HCT116 (cell line): ENCODE measurements around the gene PLCB1. TPM values are rescaled to one million over a fixed set of nuclear protein-coding genes. Genes with fewer than 3 reads are reported as not detected.

Experiments
- ATAC-seq: fragments of 200-7000 bp; cut with Tn5 transposase; 2 replicates; pipeline ENCODE4 v1.9.1; 2020; ENCODE audit warnings: mild to moderate bottlenecking, moderate library complexity
- BruUV-seq: library from RNA; stranded (reverse); fragments of 400-500 nt; replicated peaks from 2 replicates; lab custom pipeline; 2021; lab: Mats Ljungman, UMichigan
- CTCF ChIA-PET: fragments of 300-600 bp; sonication (Branson Sonifier 250); formaldehyde crosslinking; loops from one replicate; lab custom pipeline; 2021; ENCODE audit warnings: antibody characterized with exemption; lab: Charles Lee
- POLR2A ChIA-PET: fragments of 300-600, 350-600 bp; sonication (Branson Sonifier 250); formaldehyde crosslinking; loops from one replicate; lab custom pipeline; 2021; ENCODE audit warnings: antibody characterized with exemption; lab: Charles Lee
- RAD21 ChIA-PET, 2 experiments: fragments of 300-600 bp; sonication (Branson Sonifier 250); formaldehyde crosslinking; loops; one replicate each; lab custom pipeline; 2023; ENCODE audit warnings: low total read pairs in 2 of 2; ENCODE audit not compliant: uncharacterized antibody in 2 of 2, unreplicated experiment in 2 of 2, low non-redundant PET in 1 of 2; lab: Charles Lee
- DNase-seq: peaks from one replicate; pipeline ENCODE4 v3.0.0-alpha.2; 2010; ENCODE audit warnings: low read depth, low spot score
- H2AFZ ChIP-seq: fragments of 200-600 bp; shearing (Covaris generic), sonication (generic); 2 replicates; pipeline ENCODE4 v1.6.1; 2017; ENCODE audit warnings: low read depth, mixed run types, mixed read lengths, antibody characterized with exemption, low read length; ENCODE audit not compliant: poor library complexity, severe bottlenecking
- H3K27ac ChIP-seq: 2 replicates; pipeline ENCODE4 v1.5.1; 2012; ENCODE audit warnings: low read depth, low read length
- H3K27me3 ChIP-seq: fragments of 200-600 bp; sonication (generic); 2 replicates; pipeline ENCODE4 v1.6.1; 2016; ENCODE audit warnings: mixed run types, low read length, mixed read lengths; ENCODE audit not compliant: insufficient read depth
- H3K36me3 ChIP-seq, 2 experiments: fragments of 200-500 bp in 1 of 2; fragments of 200-600 bp in 1 of 2; sonication (Bioruptor generic) in 1 of 2; sonication (generic) in 1 of 2; 2 replicates each; pipeline versions ENCODE4 v1.5.1 to v1.6.1; 2014 to 2016; ENCODE audit warnings: low read length in 2 of 2, inconsistent platforms in 1 of 2, mixed read lengths in 1 of 2, mixed run types in 1 of 2; ENCODE audit not compliant: insufficient read depth in 2 of 2, control insufficient read depth in 1 of 2
- H3K4me1 ChIP-seq, 2 experiments: fragments of 200-600 bp in 1 of 2; sonication (generic) in 1 of 2; 2 replicates each; pipeline versions ENCODE4 v1.5.1 to v1.6.1; 2012 to 2017; ENCODE audit warnings: low read length in 2 of 2, inconsistent platforms in 1 of 2, mild to moderate bottlenecking in 1 of 2, mixed read lengths in 1 of 2, mixed run types in 1 of 2, moderate library complexity in 1 of 2; ENCODE audit not compliant: insufficient read depth in 2 of 2, control insufficient read depth in 1 of 2
- H3K4me2 ChIP-seq: fragments of 200-600 bp; sonication (generic); 2 replicates; pipeline ENCODE4 v1.6.1; 2017; ENCODE audit warnings: mixed run types, low read length, mixed read lengths
- H3K4me3 ChIP-seq, 2 experiments: fragments of 200-600 bp in 1 of 2; sonication (generic) in 1 of 2; replicated peaks in 1 of 2; 2 replicates each; pipeline ENCODE4 v1.5.1; 2011 to 2016; ENCODE audit warnings: low read length in 2 of 2, control low read depth in 1 of 2, low read depth in 1 of 2, mild to moderate bottlenecking in 1 of 2, mixed read lengths in 1 of 2, mixed run types in 1 of 2
- H3K79me2 ChIP-seq: fragments of 200-600 bp; sonication (generic); 2 replicates; pipeline ENCODE4 v1.6.1; 2017; ENCODE audit warnings: mild to moderate bottlenecking, mixed run types, low read length, moderate library complexity, mixed read lengths; ENCODE audit not compliant: insufficient read depth
- H3K9ac ChIP-seq: fragments of 200-600 bp; sonication (generic); 2 replicates; pipeline ENCODE4 v1.6.1; 2016; ENCODE audit warnings: low read length, mixed read lengths
- H3K9me2 ChIP-seq: fragments of 200-600 bp; sonication (generic), shearing (Covaris generic); 2 replicates; pipeline ENCODE4 v1.6.1; 2017; ENCODE audit warnings: mixed run types, mild to moderate bottlenecking, moderate library complexity; ENCODE audit not compliant: insufficient read depth
- H3K9me3 ChIP-seq, 2 experiments: fragments of 200-500 bp in 1 of 2; fragments of 200-600 bp in 1 of 2; sonication (Bioruptor generic) in 1 of 2; sonication (generic) in 1 of 2; 2 replicates each; pipeline ENCODE4 v1.6.1; 2014 to 2017; ENCODE audit warnings: low read length in 2 of 2, mixed read lengths in 2 of 2, inconsistent platforms in 1 of 2, low read depth in 1 of 2, mild to moderate bottlenecking in 1 of 2, mixed run types in 1 of 2, moderate library complexity in 1 of 2; ENCODE audit not compliant: control insufficient read depth in 1 of 2, insufficient read depth in 1 of 2
- H4K20me1 ChIP-seq: fragments of 200-600 bp; sonication (generic), shearing (Covaris generic); 2 replicates; pipeline ENCODE4 v1.6.1; 2017; ENCODE audit warnings: mixed run types, mild to moderate bottlenecking, moderate library complexity; ENCODE audit not compliant: insufficient read depth
- CBX3 ChIP-seq: IDR thresholded peaks from 2 replicates; pipeline ENCODE4 v1.6.1; 2012; ENCODE audit warnings: low read depth
- CEBPB ChIP-seq: IDR thresholded peaks from 2 replicates; pipeline ENCODE4 v1.6.1; 2012; ENCODE audit warnings: low read depth
- EGR1 ChIP-seq: IDR thresholded peaks from 2 replicates; pipeline ENCODE4 v1.6.1; 2012; ENCODE audit warnings: low read depth
- ELF1 ChIP-seq: IDR thresholded peaks from 2 replicates; pipeline ENCODE4 v1.6.1; 2012; ENCODE audit warnings: low read depth, borderline replicate concordance
- FOSL1 ChIP-seq: IDR thresholded peaks from 2 replicates; pipeline ENCODE4 v1.6.1; 2012; ENCODE audit warnings: low read depth
- POLR2A ChIP-seq: IDR thresholded peaks from 2 replicates; pipeline ENCODE4 v1.7.0; 2011; ENCODE audit warnings: borderline replicate concordance; ENCODE audit not compliant: insufficient read depth, insufficient read length; ENCODE audit errors: extremely low read depth
- POLR2AphosphoS5 ChIP-seq: IDR thresholded peaks from 2 replicates; pipeline ENCODE4 v1.6.1; 2011; ENCODE audit warnings: mild to moderate bottlenecking, low read depth, low read length, moderate library complexity
- RAD21 ChIP-seq: IDR thresholded peaks from 2 replicates; pipeline ENCODE4 v1.6.1; 2012; ENCODE audit warnings: low read depth, mild to moderate bottlenecking
- SIN3A ChIP-seq: IDR thresholded peaks from 2 replicates; pipeline ENCODE4 v1.6.1; 2012; ENCODE audit warnings: low read depth
- SP1 ChIP-seq: IDR thresholded peaks from 2 replicates; pipeline ENCODE4 v1.6.1; 2012; ENCODE audit warnings: low read depth
- SRF ChIP-seq: IDR thresholded peaks from 2 replicates; pipeline ENCODE4 v1.6.1; 2012; ENCODE audit warnings: low read depth
- TCF7L2 ChIP-seq: IDR thresholded peaks from 2 replicates; pipeline ENCODE4 v1.7.0; 2011; ENCODE audit warnings: borderline replicate concordance, inconsistent platforms; ENCODE audit not compliant: insufficient read depth, insufficient read length; ENCODE audit errors: extremely low read depth
- ZFX ChIP-seq: fragments of 450-650 bp; IDR thresholded peaks from 2 replicates; pipeline ENCODE4 v1.6.1; 2017
- ZNF274 ChIP-seq: fragments of 200-500 bp; sonication (Bioruptor generic); IDR thresholded peaks from 2 replicates; pipeline ENCODE4 v1.6.1; 2014; ENCODE audit warnings: mild to moderate bottlenecking, low read depth, low read length, inconsistent platforms
- intact Hi-C: fragments of 100-400 bp; cut with micrococcal nuclease; formaldehyde crosslinking; loops from 2 replicates; pipeline ENCODE4 v1.10.0; 2022
- total RNA-seq: library from RNA; stranded (reverse); gene quantifications from one replicate; pipeline ENCODE4 v1.2.1, GENCODE V29; 2021; ENCODE audit not compliant: unreplicated experiment
- TF ChIP-seq, protein P1 (sequence below), 3 experiments: fragments of 200-600 bp in 1 of 3; sonication (generic) in 1 of 3; IDR thresholded peaks in 2 of 3; conservative IDR thresholded peaks in 1 of 3; 2 replicates each; pipeline ENCODE4 v1.5.1; 2012 to 2017; ENCODE audit warnings: low read depth in 2 of 3, low read length in 2 of 3, antibody characterized with exemption in 1 of 3, borderline replicate concordance in 1 of 3, control low read depth in 1 of 3, mild to moderate bottlenecking in 1 of 3, mixed read lengths in 1 of 3, mixed run types in 1 of 3, moderate library complexity in 1 of 3; ENCODE audit not compliant: insufficient read depth in 1 of 3
- TF ChIP-seq, protein P2 (sequence below): IDR thresholded peaks from 2 replicates; pipeline ENCODE4 v1.6.1; 2012; ENCODE audit warnings: low read depth
- TF ChIP-seq, protein P3 (sequence below): IDR thresholded peaks from 2 replicates; pipeline ENCODE4 v1.6.1; 2012
- TF ChIP-seq, protein P4 (sequence below): IDR thresholded peaks from 2 replicates; pipeline ENCODE4 v1.6.1; 2011; ENCODE audit warnings: mild to moderate bottlenecking, low read length, moderate library complexity; ENCODE audit not compliant: insufficient replicate concordance; ENCODE audit errors: extremely low read depth

The PLCB1 gene
- total RNA-seq, 1 experiment from 2014 or later = 15.8 TPM

DNA sequence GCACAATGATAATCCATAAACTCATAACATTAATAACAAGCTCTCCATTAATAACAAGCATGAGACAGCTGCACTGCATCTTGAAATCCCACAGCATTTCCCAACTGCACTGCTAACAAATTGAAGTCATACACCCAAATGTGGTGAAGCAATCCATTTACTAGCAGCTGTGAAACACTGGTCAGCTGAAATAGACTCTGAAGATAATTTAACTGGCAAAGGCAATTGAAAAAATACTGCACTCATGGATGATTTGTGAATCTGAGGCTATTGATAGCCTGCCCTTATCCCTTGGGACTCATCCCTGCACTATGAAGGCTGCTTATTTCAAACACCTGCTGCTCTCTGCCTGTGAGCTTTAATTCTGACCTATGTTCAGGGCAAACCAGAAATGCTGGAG, 49.1 kb upstream of the PLCB1 start:
- DNase-seq = no peak
- no peak overlapping the region for H3K4me3 ChIP-seq
- H3K27ac ChIP-seq = no peak overlapping the region
- no peaks in the 10 kb centered on the region for H3K79me2 ChIP-seq
- no peak overlapping the region for H3K4me2 ChIP-seq
- H3K36me3 ChIP-seq = no peaks in the 10 kb centered on the region
- no peak for ATAC-seq
- no peak overlapping the region for H2AFZ ChIP-seq
- CTCF ChIA-PET = interaction anchor here (1.4 to 2.7 kb wide), 2 partner anchors 14 to 18 kb away, joined by 6 to 13 read pairs; no protein-coding TSS in a partner anchor
- TF ChIP-seq TCF7L2 (no peak), ZFX (no peak), CEBPB (no peak), POLR2AphosphoS5 (no peak), EGR1 (no peak), ZNF274 (no peak), POLR2A (no peak), SRF (no peak), SIN3A (no peak), CBX3 (no peak), FOSL1 (no peak), ELF1 (no peak), RAD21 (no peak), SP1 (no peak)
- TF ChIP-seq, protein P1, sequence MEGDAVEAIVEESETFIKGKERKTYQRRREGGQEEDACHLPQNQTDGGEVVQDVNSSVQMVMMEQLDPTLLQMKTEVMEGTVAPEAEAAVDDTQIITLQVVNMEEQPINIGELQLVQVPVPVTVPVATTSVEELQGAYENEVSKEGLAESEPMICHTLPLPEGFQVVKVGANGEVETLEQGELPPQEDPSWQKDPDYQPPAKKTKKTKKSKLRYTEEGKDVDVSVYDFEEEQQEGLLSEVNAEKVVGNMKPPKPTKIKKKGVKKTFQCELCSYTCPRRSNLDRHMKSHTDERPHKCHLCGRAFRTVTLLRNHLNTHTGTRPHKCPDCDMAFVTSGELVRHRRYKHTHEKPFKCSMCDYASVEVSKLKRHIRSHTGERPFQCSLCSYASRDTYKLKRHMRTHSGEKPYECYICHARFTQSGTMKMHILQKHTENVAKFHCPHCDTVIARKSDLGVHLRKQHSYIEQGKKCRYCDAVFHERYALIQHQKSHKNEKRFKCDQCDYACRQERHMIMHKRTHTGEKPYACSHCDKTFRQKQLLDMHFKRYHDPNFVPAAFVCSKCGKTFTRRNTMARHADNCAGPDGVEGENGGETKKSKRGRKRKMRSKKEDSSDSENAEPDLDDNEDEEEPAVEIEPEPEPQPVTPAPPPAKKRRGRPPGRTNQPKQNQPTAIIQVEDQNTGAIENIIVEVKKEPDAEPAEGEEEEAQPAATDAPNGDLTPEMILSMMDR (IDR thresholded peaks at IDR 0.05 in 2 of 3, conservative IDR thresholded peaks at IDR 0.05 in 1 of 3; ENCODE audit: borderline replicate concordance in 1 of 3, insufficient read depth in 1 of 3, low read depth in 2 of 3, low read length in 2 of 3) = no peak
- TF ChIP-seq, protein P2, sequence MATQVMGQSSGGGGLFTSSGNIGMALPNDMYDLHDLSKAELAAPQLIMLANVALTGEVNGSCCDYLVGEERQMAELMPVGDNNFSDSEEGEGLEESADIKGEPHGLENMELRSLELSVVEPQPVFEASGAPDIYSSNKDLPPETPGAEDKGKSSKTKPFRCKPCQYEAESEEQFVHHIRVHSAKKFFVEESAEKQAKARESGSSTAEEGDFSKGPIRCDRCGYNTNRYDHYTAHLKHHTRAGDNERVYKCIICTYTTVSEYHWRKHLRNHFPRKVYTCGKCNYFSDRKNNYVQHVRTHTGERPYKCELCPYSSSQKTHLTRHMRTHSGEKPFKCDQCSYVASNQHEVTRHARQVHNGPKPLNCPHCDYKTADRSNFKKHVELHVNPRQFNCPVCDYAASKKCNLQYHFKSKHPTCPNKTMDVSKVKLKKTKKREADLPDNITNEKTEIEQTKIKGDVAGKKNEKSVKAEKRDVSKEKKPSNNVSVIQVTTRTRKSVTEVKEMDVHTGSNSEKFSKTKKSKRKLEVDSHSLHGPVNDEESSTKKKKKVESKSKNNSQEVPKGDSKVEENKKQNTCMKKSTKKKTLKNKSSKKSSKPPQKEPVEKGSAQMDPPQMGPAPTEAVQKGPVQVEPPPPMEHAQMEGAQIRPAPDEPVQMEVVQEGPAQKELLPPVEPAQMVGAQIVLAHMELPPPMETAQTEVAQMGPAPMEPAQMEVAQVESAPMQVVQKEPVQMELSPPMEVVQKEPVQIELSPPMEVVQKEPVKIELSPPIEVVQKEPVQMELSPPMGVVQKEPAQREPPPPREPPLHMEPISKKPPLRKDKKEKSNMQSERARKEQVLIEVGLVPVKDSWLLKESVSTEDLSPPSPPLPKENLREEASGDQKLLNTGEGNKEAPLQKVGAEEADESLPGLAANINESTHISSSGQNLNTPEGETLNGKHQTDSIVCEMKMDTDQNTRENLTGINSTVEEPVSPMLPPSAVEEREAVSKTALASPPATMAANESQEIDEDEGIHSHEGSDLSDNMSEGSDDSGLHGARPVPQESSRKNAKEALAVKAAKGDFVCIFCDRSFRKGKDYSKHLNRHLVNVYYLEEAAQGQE = no peak
- TF ChIP-seq, protein P3, sequence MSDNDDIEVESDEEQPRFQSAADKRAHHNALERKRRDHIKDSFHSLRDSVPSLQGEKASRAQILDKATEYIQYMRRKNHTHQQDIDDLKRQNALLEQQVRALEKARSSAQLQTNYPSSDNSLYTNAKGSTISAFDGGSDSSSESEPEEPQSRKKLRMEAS = no peak
- TF ChIP-seq, protein P4, sequence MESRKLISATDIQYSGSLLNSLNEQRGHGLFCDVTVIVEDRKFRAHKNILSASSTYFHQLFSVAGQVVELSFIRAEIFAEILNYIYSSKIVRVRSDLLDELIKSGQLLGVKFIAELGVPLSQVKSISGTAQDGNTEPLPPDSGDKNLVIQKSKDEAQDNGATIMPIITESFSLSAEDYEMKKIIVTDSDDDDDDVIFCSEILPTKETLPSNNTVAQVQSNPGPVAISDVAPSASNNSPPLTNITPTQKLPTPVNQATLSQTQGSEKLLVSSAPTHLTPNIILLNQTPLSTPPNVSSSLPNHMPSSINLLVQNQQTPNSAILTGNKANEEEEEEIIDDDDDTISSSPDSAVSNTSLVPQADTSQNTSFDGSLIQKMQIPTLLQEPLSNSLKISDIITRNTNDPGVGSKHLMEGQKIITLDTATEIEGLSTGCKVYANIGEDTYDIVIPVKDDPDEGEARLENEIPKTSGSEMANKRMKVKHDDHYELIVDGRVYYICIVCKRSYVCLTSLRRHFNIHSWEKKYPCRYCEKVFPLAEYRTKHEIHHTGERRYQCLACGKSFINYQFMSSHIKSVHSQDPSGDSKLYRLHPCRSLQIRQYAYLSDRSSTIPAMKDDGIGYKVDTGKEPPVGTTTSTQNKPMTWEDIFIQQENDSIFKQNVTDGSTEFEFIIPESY = no peak
- POLR2A ChIA-PET = no interaction called here
- intact Hi-C loops = no loop called here
- no peaks in the 10 kb centered on the region for H3K4me1 ChIP-seq
- no peak overlapping the region for H3K9ac ChIP-seq
- no TSS peak for BruUV-seq
- H3K9me2 ChIP-seq = no peaks in the 10 kb centered on the region
- no peaks in the 10 kb centered on the region for H3K9me3 ChIP-seq
- H4K20me1 ChIP-seq = no peaks in the 10 kb centered on the region
- no peaks in the 10 kb centered on the region for H3K27me3 ChIP-seq
- RAD21 ChIA-PET = no interaction called here
